ENCODE measurements around the gene BATF3.

The BATF3 gene

GRCh38 chr1:212684521-212685090 lies 15.0 kb downstream of the BATF3 start:
- DNase-seq (ENCODE audit: low read depth) = no peak

GRCh38 chr1:212684076-212684475 lies 15.6 kb downstream of the BATF3 start:
- DNase-seq (ENCODE audit: low read depth) = no peak

- DNase-seq (ENCODE audit: low read depth) = peak; percentile 86
Measured at GRCh38 chr1:212683357-212683722, 16.3 kb downstream of the BATF3 start.

GRCh38 chr1:212680680-212681389 lies 18.8 kb downstream of the BATF3 start:
- no peak for DNase-seq (ENCODE audit: low read depth)

GRCh38 chr1:212678456-212679410 lies 20.9 kb downstream of the BATF3 start:
- DNase-seq (ENCODE audit: low read depth) = no peak

GRCh38 chr1:212677573-212677972 lies 22.1 kb downstream of the BATF3 start:
- no peak for DNase-seq (ENCODE audit: low read depth)

GRCh38 chr1:212677136-212677535 lies 22.5 kb downstream of the BATF3 start:
- no peak for DNase-seq (ENCODE audit: low read depth)

- no peak for DNase-seq (ENCODE audit: low read depth)
Measured at GRCh38 chr1:212675675-212676074, 24.0 kb downstream of the BATF3 start.

- no peak for DNase-seq (ENCODE audit: low read depth)
Measured at GRCh38 chr1:212674872-212675271, 24.8 kb downstream of the BATF3 start.

GRCh38 chr1:212671342-212672031 lies 28.2 kb downstream of the BATF3 start:
- peak; percentile 14 for DNase-seq (ENCODE audit: low read depth)

- DNase-seq (ENCODE audit: low read depth) = no peak
Measured at GRCh38 chr1:212670882-212671281, 28.8 kb downstream of the BATF3 start.

- no peak for DNase-seq (ENCODE audit: low read depth)
Measured at GRCh38 chr1:212670301-212670700, 29.3 kb downstream of the BATF3 start.

- DNase-seq (ENCODE audit: low read depth) = no peak
Measured at GRCh38 chr1:212669600-212669999, 30.0 kb downstream of the BATF3 start.

GRCh38 chr1:212669102-212669501 lies 30.5 kb downstream of the BATF3 start:
- DNase-seq (ENCODE audit: low read depth) = no peak

- no peak for DNase-seq (ENCODE audit: low read depth)
Measured at GRCh38 chr1:212668477-212668876, 31.2 kb downstream of the BATF3 start.

GRCh38 chr1:212667223-212668139 lies 32.2 kb downstream of the BATF3 start:
- DNase-seq (ENCODE audit: low read depth) = no peak

GRCh38 chr1:212666116-212666775 lies 33.4 kb downstream of the BATF3 start:
- no peak for DNase-seq (ENCODE audit: low read depth)

- DNase-seq (ENCODE audit: low read depth) = peak; percentile 38
Measured at GRCh38 chr1:212665241-212666115, 34.2 kb downstream of the BATF3 start.

GRCh38 chr1:212664409-212665199 lies 35.0 kb downstream of the BATF3 start:
- DNase-seq (ENCODE audit: low read depth) = no peak

Data from CMK (cell line).